HUES64 (cell line): ENCODE data around the gene FHIT.

Source experiments
- H3K27ac ChIP-seq: 2 replicates; pipeline ENCODE4 v1.7.0; 2013; ENCODE audit warnings: low read depth, low read length, inconsistent platforms
- H3K27me3 ChIP-seq: 2 replicates; pipeline ENCODE4 v1.6.1; 2013; ENCODE audit warnings: mild to moderate bottlenecking, low read length; ENCODE audit not compliant: insufficient read depth
- H3K36me3 ChIP-seq: 2 replicates; pipeline ENCODE4 v1.6.1; 2013; ENCODE audit warnings: mild to moderate bottlenecking, low read length; ENCODE audit not compliant: insufficient read depth
- H3K4me1 ChIP-seq: 2 replicates; pipeline ENCODE4 v1.6.1; 2013; ENCODE audit warnings: mild to moderate bottlenecking, low read length, moderate library complexity; ENCODE audit not compliant: insufficient read depth
- H3K4me3 ChIP-seq: 2 replicates; pipeline ENCODE4 v1.5.1; 2013; ENCODE audit warnings: mild to moderate bottlenecking, low read length, moderate library complexity
- H3K9ac ChIP-seq: 2 replicates; pipeline ENCODE4 v1.6.1; 2013; ENCODE audit warnings: mild to moderate bottlenecking, low read depth, low read length
- H3K9me3 ChIP-seq: 2 replicates; pipeline ENCODE4 v1.6.1; 2013; ENCODE audit warnings: low read depth, low read length; ENCODE audit not compliant: insufficient read depth
- WGBS: fragments of 150-250, 120-280 bp; methylation state at CpG from one replicate; pipeline ENCODE4 v1.1.7; 2013; ENCODE audit warnings: missing lambda C conversion rate; 5-methylcytosine and 5-hydroxymethylcytosine counted together

FHIT gene

DNA sequence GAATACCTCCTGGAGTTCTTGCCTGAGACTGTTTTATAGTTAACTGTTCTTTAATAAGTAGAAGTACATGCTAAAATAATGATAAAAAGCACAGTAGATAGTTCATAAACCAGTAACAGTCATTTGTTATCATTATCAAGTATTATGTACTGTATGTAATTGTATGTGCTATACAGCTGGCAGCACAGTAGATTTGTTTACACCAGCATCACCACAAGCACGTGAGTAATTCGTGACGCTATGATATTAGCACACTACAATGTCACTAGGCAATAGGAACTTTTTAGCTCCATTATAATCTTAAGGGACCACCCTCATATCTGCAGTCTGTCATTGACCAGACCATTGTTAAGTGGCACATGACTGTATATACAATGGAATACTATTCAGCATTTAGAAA is 534.7 kb downstream of the FHIT start:
- Histone ChIP-seq H3K9me3 (no peaks in the 10 kb centered on the region), H3K36me3 (no peaks in the 10 kb centered on the region), H3K27ac (no peak overlapping the region), H3K9ac (no peak overlapping the region), H3K4me1 (no peaks in the 10 kb centered on the region), H3K27me3 (no peaks in the 10 kb centered on the region), H3K4me3 (no peak overlapping the region)
- 98% methylated on average over 3 of the region's 3 CpGs for WGBS

DNA sequence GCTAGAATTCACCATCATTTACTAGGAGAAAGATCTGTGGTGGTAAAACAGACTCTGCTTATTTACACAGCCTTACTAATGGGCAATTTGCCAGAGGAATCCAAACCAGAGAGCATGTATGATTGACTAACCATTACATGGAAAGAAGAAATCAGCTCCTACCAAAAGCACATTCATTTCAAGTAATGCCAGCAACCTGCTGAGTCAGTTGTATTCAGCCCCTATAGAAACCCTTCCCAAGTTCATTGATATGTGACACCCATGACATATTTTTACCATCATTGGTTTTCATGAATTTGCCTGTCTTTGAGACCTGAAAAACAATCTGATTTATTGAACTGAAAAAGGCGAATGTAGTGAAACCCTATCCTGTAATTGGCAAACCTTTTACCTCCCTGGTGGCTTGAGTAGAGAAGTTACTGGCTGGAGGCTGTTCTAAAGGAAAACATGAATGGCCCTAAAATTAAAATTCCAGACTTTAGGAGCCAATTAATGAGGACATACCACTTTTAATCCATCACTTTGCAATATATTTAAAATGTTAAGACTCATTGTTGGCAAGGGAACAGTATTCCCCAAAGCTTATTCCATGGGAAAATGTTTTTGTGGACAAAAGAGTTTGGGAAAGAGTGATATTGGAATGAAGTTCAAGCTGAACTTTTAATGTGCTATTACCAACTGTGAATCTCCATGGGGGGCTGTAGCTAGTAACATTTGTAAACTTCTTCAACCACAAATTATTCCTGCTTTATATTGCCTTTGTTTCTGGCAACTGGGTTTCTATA is 542.9 kb downstream of the FHIT start:
- WGBS, result 82% methylated on average over 1 of the region's 1 CpG
- Histone ChIP-seq H3K4me3 (no peak overlapping the region), H3K27me3 (no peaks in the 10 kb centered on the region), H3K9me3 (peaks cover 16% of the 10 kb centered on the region), H3K27ac (no peak overlapping the region), H3K36me3 (no peaks in the 10 kb centered on the region), H3K4me1 (peaks cover 5% of the 10 kb centered on the region; the same call in 1 of the 2 replicates), H3K9ac (no peak overlapping the region)

DNA sequence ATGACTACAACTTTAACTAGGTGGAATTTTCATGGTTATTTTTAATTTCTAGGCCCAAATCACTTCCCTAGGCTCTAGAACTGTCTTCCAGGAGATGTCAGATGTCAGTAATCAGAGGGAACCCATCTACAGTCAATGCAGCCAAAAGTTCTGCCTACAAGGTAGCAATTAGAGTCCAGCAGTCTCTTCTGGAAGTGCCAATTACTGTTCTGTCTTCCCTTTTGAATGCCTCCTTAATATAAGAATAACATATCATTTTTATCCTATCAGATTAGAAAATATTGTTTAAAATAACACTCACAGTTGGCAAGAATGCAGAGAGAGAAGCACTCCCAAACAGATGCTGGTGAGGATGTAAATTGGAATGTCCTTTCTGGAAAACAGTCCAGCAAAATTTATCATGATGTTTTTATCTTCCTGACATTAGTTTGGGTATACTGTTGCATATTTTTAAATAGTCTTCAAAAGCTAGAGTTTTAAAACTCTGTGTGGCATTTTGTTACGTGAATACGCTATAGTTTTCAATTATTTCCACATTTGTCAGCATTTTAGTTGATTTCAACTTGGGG is 543.7 kb downstream of the FHIT start:
- WGBS, result 100% methylated on average over 2 of the region's 2 CpGs
- H3K9me3 ChIP-seq, result peaks cover 16% of the 10 kb centered on the region
- H3K4me1 ChIP-seq, result peaks cover 5% of the 10 kb centered on the region; the same call in 1 of the 2 replicates
- H3K9ac ChIP-seq, result no peak overlapping the region
- no peak overlapping the region for H3K27ac ChIP-seq
- no peaks in the 10 kb centered on the region for H3K36me3 ChIP-seq
- H3K4me3 ChIP-seq, result no peak overlapping the region
- H3K27me3 ChIP-seq, result no peaks in the 10 kb centered on the region

DNA sequence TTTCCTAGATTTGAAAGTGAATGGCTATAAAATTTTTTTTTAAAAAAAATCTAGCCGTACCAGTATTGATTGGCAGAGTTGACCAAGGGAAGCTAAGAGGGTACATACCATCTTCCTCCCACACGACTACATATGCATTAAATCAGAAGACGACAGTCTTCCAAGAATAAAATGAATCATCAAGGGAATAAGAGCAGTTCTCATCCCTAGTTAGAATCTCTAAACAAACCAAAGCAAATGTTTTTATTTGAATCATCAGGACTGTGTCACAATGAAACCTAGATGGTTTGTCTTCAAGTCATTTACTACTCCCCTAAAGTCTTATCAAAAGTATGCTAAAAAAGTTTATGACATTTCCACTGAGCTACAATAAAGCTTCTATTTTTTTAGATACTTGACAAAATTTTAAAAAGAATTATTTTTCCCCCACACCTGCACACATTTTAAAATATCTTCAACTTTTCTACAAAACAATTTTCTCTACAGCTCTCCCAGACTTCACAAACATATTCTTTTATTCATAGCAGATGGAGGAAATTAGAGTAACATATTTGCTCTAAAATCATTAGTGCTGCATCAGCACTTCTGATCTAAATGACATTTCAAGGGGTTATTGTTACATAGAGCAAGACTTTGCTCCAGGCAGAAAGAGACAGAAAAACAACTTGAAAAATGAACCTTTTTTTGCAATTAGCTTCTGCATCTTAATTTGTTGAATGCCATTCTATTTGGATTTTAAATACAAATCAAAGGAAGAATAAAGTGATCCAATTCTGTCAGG is 547.1 kb downstream of the FHIT start:
- no peaks in the 10 kb centered on the region for H3K36me3 ChIP-seq
- no peaks in the 10 kb centered on the region for H3K9me3 ChIP-seq
- no peak overlapping the region for H3K9ac ChIP-seq
- no peaks in the 10 kb centered on the region for H3K27me3 ChIP-seq
- H3K4me3 ChIP-seq, result no peak overlapping the region
- peaks cover 6% of the 10 kb centered on the region for H3K4me1 ChIP-seq
- H3K27ac ChIP-seq, result no peak overlapping the region
- WGBS, result 82% methylated on average over 3 of the region's 3 CpGs

DNA sequence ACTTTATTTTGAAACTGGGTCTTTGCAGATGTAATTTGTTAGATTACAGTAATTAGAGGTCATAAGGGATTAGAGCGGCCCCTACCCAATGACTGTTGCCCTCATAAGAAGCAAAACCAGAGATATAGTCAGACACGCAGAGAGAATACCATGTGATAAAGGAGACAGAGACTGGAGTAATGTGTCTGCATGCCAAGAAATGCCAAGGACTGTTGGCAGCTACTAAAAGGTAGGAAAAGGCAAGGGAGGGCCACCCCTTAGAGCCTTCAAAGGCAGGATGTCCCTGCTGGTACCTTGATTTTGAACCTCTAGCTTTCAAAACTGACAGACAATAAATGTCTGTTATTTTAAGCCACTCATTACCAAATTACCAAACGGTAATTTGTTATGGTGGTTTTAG is 548.2 kb downstream of the FHIT start:
- H3K9me3 ChIP-seq, result no peaks in the 10 kb centered on the region
- H3K27me3 ChIP-seq, result no peaks in the 10 kb centered on the region
- H3K36me3 ChIP-seq, result no peaks in the 10 kb centered on the region
- WGBS, result 94% methylated on average over 2 of the region's 3 CpGs
- H3K9ac ChIP-seq, result no peak overlapping the region
- peaks cover 14% of the 10 kb centered on the region for H3K4me1 ChIP-seq
- H3K27ac ChIP-seq, result no peak overlapping the region
- no peak overlapping the region for H3K4me3 ChIP-seq

DNA sequence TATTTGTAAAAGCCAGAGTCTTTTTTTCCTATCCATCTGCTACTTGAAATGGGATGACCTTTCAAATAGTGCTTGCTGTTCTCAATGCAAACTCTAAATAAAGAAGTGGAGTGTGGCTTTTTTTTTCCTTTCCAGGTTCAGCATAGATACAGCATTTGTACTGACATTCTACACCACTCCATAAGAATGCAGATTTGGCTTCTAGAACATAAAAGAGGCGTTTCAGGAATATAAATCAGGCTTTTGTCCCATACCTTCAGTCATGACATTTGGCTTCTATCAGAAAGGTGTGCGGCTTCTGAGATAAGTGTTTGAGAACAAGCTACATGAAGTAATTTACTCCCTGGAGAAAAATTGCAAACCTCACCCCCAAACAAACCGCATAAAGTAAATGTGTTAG is 553.1 kb downstream of the FHIT start:
- 77% methylated on average over 1 of the region's 3 CpGs for WGBS

DNA sequence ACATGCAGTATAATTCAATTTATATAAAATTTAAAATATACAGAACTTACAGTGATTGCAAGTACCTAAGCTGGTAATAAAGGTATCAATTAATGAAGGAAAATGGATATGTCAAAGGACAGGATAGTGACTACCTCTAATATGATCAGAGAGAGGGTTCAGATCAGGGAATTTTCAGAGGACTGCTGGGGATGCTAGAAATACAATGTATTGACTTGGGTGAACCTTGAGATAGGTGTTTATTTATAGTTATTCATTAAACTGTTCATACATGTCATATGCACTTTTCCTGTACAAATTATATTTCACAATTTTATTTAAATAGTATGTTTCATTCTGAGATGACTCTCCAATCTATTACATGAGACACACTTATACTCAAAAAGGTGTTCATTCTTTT is 554.1 kb downstream of the FHIT start:
- no peaks in the 10 kb centered on the region for H3K27me3 ChIP-seq
- H3K36me3 ChIP-seq, result no peaks in the 10 kb centered on the region
- no peak overlapping the region for H3K4me3 ChIP-seq
- H3K4me1 ChIP-seq, result peaks cover 19% of the 10 kb centered on the region
- H3K9me3 ChIP-seq, result peaks cover 6% of the 10 kb centered on the region; the same call in 1 of the 2 replicates
- no peak overlapping the region for H3K9ac ChIP-seq
- H3K27ac ChIP-seq, result no peak overlapping the region

More for the DNA sequence above, 553.1 kb downstream of the FHIT start:
- Histone ChIP-seq H3K9ac (no peak overlapping the region), H3K4me3 (no peak overlapping the region), H3K27ac (peak overlapping the region; percentile 54), H3K27me3 (no peaks in the 10 kb centered on the region), H3K4me1 (peaks cover 19% of the 10 kb centered on the region), H3K36me3 (no peaks in the 10 kb centered on the region), H3K9me3 (no peaks in the 10 kb centered on the region; the same call in 1 of the 2 replicates)

DNA sequence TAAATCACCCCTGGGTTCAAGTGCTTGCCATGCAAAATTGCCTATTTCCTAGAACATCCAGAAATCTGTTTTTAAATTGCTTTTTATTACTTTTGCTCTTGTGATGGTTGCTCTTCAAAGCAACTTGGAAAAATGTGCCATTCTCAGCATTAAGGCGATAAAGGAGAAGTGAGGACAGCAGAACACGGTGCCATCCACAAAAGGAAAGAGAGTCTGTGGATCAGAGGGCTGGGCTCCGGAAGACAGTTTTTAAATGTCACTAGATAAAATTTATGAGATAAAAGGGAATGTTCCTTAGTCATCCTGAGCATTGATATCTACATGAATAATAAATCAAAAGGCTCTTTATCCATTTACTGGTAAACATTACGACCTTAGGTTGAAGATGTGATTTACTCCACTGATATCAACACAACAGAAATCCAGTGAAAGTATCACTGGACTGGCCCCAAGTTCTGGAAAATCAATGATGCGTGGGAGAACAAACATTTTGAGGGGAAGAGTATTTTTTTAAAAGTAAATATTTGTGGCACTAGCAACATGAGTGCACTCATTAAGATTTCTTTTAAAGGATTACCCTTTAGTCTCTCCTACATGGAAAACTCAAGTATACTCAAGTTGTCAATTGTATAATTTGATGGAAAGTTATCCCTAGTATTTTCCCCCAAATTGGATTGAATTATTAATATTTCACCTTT is 554.7 kb downstream of the FHIT start:
- H3K27ac ChIP-seq, result no peak overlapping the region
- H3K27me3 ChIP-seq, result no peaks in the 10 kb centered on the region
- H3K9ac ChIP-seq, result no peak overlapping the region
- H3K36me3 ChIP-seq, result no peaks in the 10 kb centered on the region
- 86% methylated on average over 4 of the region's 5 CpGs for WGBS
- H3K9me3 ChIP-seq, result peaks cover 8% of the 10 kb centered on the region; the same call in 1 of the 2 replicates
- no peak overlapping the region for H3K4me3 ChIP-seq
- H3K4me1 ChIP-seq, result peaks cover 19% of the 10 kb centered on the region

DNA sequence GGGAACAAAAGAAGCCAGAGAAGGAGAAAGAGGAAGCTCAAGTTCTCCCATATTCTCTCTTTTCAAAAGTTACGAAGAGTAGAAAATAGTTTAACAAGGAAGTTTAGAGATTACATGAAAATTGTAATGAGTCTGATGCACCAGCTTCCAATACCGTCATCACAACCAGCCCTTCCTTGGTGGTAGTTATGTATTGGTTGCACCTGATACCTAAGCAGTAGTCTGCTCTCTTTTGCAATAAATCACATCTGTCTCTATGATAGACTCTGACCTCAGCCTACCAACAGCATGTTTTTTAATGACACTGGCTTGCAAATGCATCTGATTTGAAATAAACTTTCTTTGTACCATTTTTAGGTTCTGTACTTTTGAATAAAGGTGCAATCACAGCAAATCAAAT is 575.8 kb downstream of the FHIT start:
- Histone ChIP-seq H3K9me3 (no peaks in the 10 kb centered on the region), H3K4me3 (no peak overlapping the region), H3K9ac (no peak overlapping the region), H3K27ac (no peak overlapping the region), H3K36me3 (no peaks in the 10 kb centered on the region), H3K27me3 (no peaks in the 10 kb centered on the region), H3K4me1 (peaks cover 27% of the 10 kb centered on the region)
- 86% methylated on average over 2 of the region's 2 CpGs for WGBS

DNA sequence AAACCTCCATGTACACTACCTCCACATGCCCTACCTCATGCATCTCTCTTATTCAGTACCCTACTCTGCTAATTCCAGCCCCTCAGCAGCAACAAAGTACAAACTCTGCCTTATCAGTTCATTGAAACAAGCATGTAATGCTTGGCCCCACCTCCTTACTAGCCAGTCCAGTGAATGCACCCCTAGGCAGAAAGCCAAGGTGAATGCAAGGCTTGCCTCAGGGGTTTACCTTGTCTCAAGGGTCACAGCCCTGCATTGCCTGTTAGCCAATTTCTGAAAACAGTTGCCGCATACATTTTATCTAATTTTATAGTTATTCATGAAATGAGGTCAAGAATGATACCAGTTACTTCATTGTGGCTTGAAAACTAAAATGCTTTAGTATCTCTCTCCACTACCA is 576.4 kb downstream of the FHIT start:
- Histone ChIP-seq H3K4me1 (peaks cover 33% of the 10 kb centered on the region), H3K27ac (no peak overlapping the region), H3K9ac (no peak overlapping the region), H3K4me3 (no peak overlapping the region), H3K36me3 (no peaks in the 10 kb centered on the region), H3K27me3 (no peaks in the 10 kb centered on the region), H3K9me3 (no peaks in the 10 kb centered on the region)
- no CpG with 5 or more reads among the region's 1 CpG for WGBS

DNA sequence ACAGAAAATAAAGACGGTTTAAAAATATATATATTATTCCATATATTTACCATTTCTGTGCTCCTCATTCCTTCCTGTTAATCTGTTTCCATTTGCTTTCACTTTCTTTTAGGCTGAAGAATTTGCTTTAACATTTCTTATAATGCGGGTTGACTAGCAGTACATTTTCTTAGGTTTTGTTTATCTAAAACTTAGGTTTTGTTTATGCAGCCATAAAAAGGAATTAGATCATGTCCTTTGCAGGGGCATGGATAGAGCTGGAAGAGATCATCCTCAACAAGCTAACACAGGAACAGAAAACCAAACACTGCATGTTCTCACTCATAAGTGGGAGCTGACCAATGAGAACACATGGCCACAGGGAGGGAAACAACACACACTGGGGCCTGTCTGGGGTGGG is 578.1 kb downstream of the FHIT start:
- Histone ChIP-seq H3K9ac (no peak overlapping the region), H3K4me1 (peaks cover 43% of the 10 kb centered on the region), H3K36me3 (no peaks in the 10 kb centered on the region), H3K4me3 (no peak overlapping the region), H3K27ac (peak overlapping the region; percentile 58; the same call in 1 of the 2 replicates), H3K9me3 (no peaks in the 10 kb centered on the region), H3K27me3 (no peaks in the 10 kb centered on the region)
- whole genome bisulfite sequencing, result 71% methylated on average over 1 of the region's 2 CpGs
